HG03571 (cell line): Measurements from ENCODE around the gene KANTR.
A peak's percentile ranks its signal among the peaks of the same experiment; 100 is the strongest.

Source experiments
- ATAC-seq: cut with Tn5 transposase; IDR thresholded peaks from one replicate; pipeline ENCODE4 v1.9.1; 2021; ENCODE audit not compliant: unreplicated experiment

KANTR gene

GRCh38 chrX:53080628-53081580 is 13.0 kb upstream of the KANTR start:
- no peak for ATAC-seq

- ATAC-seq: peak; percentile 89
Observed at GRCh38 chrX:53081925-53082772, 11.8 kb upstream of the KANTR start, which contains the start of gene TSPYL2. Gene TSPYL2, plus strand, starts transcription at chrX:53082367. Its CDS starts 132 bp downstream, at chrX:53082499.

- ATAC-seq: no peak
Observed at GRCh38 chrX:53082773-53083616, 10.9 kb upstream of the KANTR start.

GRCh38 chrX:53084043-53084570 is 9.8 kb upstream of the KANTR start:
- no peak for ATAC-seq

DNA sequence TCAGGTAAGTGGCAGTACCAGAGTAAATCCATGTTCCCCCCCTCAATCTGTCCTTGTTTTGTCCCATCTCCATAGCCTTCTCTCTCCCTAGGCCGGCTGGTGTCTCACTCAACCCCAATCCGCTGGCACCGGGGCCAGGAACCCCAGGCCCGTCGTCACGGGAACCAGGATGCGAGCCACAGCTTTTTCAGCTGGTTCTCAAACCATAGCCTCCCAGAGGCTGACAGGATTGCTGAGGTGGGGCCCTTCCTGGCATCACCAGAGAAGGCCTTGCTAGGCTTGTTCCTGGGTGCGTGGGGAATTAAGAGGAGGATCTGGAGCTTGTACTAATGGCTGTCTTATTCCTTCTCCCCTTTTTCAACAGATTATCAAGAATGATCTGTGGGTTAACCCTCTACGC is 9.1 kb upstream of the KANTR start:
- no peak for ATAC-seq

- ATAC-seq: no peak
Observed at GRCh38 chrX:53085661-53086229, 8.2 kb upstream of the KANTR start.

- no peak for ATAC-seq
Observed at GRCh38 chrX:53086464-53086863, 7.5 kb upstream of the KANTR start.

GRCh38 chrX:53087388-53087831 is 6.5 kb upstream of the KANTR start:
- no peak for ATAC-seq

DNA sequence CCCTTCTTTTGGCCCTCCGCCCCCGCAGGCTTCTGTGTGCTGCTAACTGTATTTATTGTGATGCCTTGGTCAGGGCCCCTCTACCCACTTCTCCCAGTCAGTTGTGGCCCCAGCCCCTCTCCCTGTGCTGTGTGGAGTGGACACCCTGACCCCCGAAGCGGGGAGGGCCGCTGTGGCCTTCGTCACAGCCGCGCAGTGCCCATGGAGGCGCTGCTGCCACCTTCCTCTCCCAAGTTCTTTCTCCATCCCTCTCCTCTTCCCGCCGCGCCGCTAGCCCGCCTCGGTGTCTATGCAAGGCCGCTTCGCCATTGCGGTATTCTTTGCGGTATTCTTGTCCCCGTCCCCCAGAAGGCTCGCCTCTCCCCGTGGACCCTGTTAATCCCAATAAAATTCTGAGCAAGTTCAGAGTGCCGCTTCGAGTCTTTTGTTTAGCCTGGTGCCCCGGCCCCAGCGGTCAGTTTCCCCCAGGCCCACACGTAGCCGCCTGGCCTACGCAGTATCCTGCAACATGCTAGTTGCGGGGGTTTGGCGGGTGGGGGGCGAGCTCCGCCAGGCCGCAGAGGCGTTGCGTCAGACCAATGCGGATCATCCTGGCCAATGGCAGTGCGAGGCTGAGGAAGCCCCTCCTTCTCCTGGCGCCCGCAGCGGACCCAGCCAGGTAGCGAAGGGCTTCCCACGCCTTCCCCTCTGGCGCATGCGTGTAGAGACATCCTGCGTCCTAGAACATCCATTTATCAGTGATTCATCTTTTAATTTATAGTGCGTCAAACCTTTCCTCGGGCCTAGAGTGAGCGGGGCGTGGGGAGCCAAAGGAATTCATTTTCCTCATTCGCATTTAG is 5.6 kb upstream of the KANTR start:
- no peak for ATAC-seq

DNA sequence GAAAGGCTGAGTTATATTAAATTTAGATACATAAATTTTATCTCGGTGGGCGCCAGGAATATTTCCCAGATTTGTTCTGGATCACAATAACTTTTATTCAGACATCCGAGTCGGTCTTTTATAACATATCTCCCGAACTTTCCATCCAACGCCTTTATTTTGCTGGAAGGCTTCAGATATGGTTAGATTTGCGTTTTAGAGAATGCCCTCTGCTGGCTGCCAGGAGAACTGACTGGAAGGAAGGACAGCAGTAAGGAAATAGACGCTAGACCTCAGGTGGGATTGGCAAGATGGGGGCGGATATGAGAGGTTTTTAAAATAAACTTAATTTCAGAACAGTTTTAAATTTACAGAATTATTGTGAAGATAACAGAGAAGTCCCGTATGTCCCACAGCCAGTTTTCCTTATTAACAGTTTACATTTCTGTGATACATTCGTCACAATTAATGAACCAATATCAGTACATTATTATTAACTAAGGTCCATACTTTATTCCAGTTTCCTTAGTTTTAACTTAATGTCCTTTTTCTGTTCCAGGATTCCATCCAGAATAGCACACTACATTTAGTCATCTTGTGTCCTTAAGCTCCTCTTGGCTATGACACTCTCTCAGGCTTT is 4.6 kb upstream of the KANTR start:
- ATAC-seq: no peak

DNA sequence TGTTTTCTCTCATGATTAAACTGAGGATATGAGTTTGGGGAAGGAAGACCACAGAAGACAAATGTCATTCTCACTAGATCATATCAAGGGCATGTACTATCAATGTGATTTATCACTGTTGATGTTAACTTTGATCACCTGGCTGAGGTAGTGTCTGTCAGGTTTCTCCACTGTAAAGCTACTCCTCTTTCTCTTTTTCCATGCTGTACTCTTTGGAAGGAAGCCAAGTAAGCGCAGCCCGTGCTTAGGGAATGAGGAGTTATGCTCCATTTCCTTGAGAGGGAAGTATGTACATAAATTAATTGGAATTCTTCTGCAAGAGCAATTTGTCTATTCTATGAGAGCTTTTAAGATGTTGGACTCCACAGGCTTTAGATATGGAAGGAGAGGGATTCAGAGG is 4.0 kb upstream of the KANTR start:
- no peak for ATAC-seq

- no peak for ATAC-seq
Observed at GRCh38 chrX:53091354-53091753, 2.6 kb upstream of the KANTR start.

GRCh38 chrX:53093177-53093655 is 726 bp upstream of the KANTR start:
- ATAC-seq: peak; percentile 44

GRCh38 chrX:53094582-53094905 is 602 bp downstream of the KANTR start:
- no peak for ATAC-seq

- ATAC-seq: no peak
Observed at GRCh38 chrX:53095796-53096195, 1.9 kb downstream of the KANTR start.

- no peak for ATAC-seq
Observed at GRCh38 chrX:53114864-53115549, 21.1 kb downstream of the KANTR start.

DNA sequence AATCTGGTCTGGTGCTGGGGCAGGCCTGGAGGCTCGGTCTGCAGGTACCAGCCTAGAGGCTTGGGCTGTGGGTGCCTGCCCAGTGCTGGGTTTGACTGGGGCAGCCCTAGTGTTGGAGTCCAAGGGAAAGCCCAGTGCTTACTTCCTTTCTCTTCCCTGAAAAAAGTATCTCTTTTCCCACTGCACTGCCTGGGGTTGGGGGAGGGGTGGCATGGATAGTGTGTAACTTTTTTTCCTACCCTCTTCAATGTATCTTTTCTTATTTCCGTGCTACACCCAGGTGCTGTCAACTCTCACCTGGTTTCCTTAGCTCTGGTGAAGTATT is 21.6 kb downstream of the KANTR start:
- ATAC-seq: no peak

GRCh38 chrX:53116101-53116500 is 22.2 kb downstream of the KANTR start:
- no peak for ATAC-seq
